Muscle layer of colon (tissue), 2 donors: Measurements from ENCODE around the gene SLIT3.
A peak's percentile ranks its signal among the peaks of the same experiment; 100 is the strongest.

ENCODE experiments used
- H3K27ac ChIP-seq: one replicate; pipeline ENCODE4 v1.7.0; 2013; ENCODE audit warnings: low read depth, mild to moderate bottlenecking, low read length, moderate library complexity
- H3K27me3 ChIP-seq, 2 donors: one replicate each; pipeline ENCODE4 v1.7.0; 2013; ENCODE audit warnings: low read length in 2 of 2, mild to moderate bottlenecking in 2 of 2; ENCODE audit not compliant: insufficient read depth in 2 of 2, control insufficient read depth in 1 of 2
- H3K36me3 ChIP-seq: one replicate; pipeline ENCODE4 v1.7.0; 2013; ENCODE audit warnings: mild to moderate bottlenecking, low read length; ENCODE audit not compliant: insufficient read depth
- H3K4me1 ChIP-seq: one replicate; pipeline ENCODE4 v1.7.0; 2013; ENCODE audit warnings: mild to moderate bottlenecking, low read length; ENCODE audit not compliant: insufficient read depth
- H3K4me3 ChIP-seq, 2 donors: one replicate each; pipeline ENCODE4 v1.7.0; 2013; ENCODE audit warnings: low read length in 2 of 2, low read depth in 1 of 2, mild to moderate bottlenecking in 1 of 2, moderate library complexity in 1 of 2
- H3K9ac ChIP-seq: one replicate; pipeline ENCODE4 v1.7.0; 2013; ENCODE audit warnings: low read length
- H3K9me3 ChIP-seq: one replicate; pipeline ENCODE4 v1.7.0; 2013; ENCODE audit warnings: mild to moderate bottlenecking, low read length
- donor health status: abdominal sarcoma.
- donor health status: Adenocarcinoma of cecum.

SLIT3 gene

DNA sequence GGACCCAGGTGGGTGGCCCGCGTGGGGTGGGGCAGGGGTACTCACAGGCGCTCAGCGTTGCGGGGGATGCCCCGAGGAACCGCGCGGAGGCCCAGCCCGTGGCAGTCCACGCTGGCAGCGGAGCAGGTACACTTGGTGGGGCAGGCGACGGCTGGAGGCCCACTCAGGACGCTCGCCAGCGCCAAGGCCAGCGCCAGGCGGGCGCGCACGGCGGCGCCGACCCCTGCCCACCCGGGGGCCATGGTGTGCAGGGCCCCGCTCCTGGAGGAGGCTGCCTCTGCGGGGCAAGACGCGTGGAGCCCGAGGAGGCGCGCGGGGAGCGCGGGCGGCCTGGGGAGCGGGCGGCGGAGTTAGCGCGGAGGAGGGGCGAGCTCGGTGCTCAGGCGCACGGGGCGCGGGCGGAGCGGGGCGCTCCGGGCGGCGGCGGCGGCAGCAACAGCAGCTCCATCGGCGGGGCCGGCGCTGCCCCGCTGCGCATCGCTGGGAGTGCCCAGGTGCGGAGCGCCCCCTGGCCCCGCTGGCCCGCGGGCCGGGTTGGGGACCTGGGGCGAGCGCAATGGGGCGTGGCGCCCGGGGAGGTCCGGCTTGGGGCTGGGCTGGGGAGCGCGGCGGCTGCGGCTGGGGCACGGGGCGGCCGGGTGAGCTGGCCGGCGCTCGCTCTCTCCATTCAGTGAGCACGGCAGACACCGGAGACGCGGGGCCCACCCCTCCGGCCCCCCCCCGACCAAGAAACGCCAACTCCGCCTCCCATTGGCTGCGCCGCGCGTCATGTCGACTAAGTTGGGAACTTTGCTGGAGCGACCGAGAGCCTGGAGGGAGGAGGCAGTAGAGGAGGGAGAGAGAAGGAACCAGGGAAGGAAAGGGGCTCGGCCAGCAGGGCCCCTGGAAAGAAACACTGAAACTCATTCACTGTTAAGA, at the start of gene SLIT3:
Gene SLIT3, minus strand, starts transcription at position 672 of the 918 bp plus-strand sequence. Its CDS starts 430 bp downstream, at position 242.
- Histone ChIP-seq H3K4me3 (peak within 1 kb of the TSS; percentile 45 to 65), H3K9me3 (no peaks in the 10 kb centered on the region), H3K4me1 (peaks cover 56% of the 10 kb centered on the region), H3K9ac (peak within 1 kb of the TSS; percentile 47), H3K27me3 (peaks cover 0 to 7% of the 10 kb centered on the region in 2 donors), H3K27ac (peak within 1 kb of the TSS; percentile 67), H3K36me3 (no peaks in the 10 kb centered on the region)

GRCh38 chr5:169350016-169350415, 49.1 kb upstream of the SLIT3 start:
- Histone ChIP-seq H3K4me3 (no peak overlapping the region), H3K36me3 (no peaks in the 10 kb centered on the region), H3K27ac (no peak overlapping the region), H3K9ac (no peak overlapping the region), H3K9me3 (no peaks in the 10 kb centered on the region), H3K27me3 (no peaks in the 10 kb centered on the region), H3K4me1 (no peaks in the 10 kb centered on the region)

DNA sequence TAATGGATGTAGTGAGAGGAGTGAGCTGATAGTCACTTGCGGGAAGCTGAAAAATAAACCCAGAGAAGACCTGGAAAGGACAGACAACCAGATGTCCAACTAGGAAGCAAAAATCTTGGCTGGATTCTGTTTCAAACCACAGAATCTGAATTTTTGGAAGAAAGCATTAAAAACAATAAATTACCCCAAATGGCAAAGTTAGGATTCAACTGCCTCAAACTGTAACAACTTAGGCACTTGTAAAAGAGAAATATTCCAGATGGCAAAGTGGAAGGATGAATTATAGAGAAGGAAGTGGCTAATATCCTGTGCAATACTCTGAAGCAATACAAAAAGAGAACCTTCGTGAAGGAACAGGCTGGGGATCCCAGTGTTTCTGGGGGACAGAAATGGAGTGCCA, 46.8 kb upstream of the SLIT3 start:
- H3K9ac ChIP-seq, result no peak overlapping the region
- H3K36me3 ChIP-seq, result no peaks in the 10 kb centered on the region
- H3K4me3 ChIP-seq, result no peak overlapping the region
- no peaks in the 10 kb centered on the region for H3K4me1 ChIP-seq
- no peaks in the 10 kb centered on the region for H3K27me3 ChIP-seq
- H3K27ac ChIP-seq, result no peak overlapping the region
- H3K9me3 ChIP-seq, result no peaks in the 10 kb centered on the region

DNA sequence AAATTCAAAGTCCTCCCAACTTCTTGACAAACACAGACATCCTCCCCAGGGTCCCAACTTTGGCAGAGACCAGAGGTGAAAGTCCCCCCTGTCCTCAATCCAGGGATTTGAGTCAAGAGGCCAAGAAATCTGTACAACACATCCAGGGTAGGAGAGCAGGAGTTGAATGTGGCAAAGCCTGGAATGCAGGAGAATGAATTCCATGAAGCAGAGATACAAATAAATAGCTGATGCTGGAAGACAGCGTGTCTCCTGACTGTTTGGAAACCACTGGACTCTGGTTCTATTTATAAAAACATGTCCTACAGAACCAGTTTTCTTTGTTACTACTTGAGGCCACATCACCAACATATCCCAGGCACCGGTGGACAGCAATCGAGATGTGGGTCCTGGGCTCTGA, 43.7 kb upstream of the SLIT3 start:
- Histone ChIP-seq H3K4me3 (no peak overlapping the region), H3K27me3 (no peaks in the 10 kb centered on the region), H3K9me3 (no peaks in the 10 kb centered on the region), H3K4me1 (no peaks in the 10 kb centered on the region), H3K9ac (no peak overlapping the region), H3K36me3 (no peaks in the 10 kb centered on the region), H3K27ac (no peak overlapping the region)

GRCh38 chr5:169343766-169344165, 42.8 kb upstream of the SLIT3 start:
- Histone ChIP-seq H3K4me1 (no peaks in the 10 kb centered on the region), H3K27ac (no peak overlapping the region), H3K4me3 (no peak overlapping the region), H3K9ac (no peak overlapping the region), H3K9me3 (no peaks in the 10 kb centered on the region), H3K36me3 (no peaks in the 10 kb centered on the region), H3K27me3 (no peaks in the 10 kb centered on the region)

GRCh38 chr5:169341556-169341955, 40.6 kb upstream of the SLIT3 start:
- no peak overlapping the region for H3K27ac ChIP-seq
- no peak overlapping the region for H3K9ac ChIP-seq
- H3K36me3 ChIP-seq, result no peaks in the 10 kb centered on the region
- H3K4me1 ChIP-seq, result no peaks in the 10 kb centered on the region
- no peak overlapping the region for H3K4me3 ChIP-seq
- no peaks in the 10 kb centered on the region for H3K27me3 ChIP-seq
- no peaks in the 10 kb centered on the region for H3K9me3 ChIP-seq

DNA sequence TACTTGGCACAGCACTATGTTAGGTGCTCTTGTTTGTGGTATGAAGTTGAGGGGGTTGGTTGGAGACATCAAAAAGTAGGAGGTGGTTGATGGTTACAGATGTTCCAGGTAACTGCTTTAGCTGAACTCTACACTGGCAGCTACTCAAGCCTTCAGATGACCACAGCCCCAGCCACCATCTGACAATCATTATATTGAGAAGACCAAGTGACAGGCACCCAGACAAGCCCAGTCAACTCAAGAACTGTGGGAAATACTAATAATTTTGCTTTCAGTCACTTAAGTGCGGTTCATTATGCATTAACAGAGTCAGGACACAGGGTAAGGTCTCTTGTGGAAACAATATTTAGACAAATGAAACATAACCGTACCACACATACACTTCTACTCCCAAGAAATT, 38.9 kb upstream of the SLIT3 start:
- no peak overlapping the region for H3K4me3 ChIP-seq
- no peaks in the 10 kb centered on the region for H3K4me1 ChIP-seq
- H3K36me3 ChIP-seq, result no peaks in the 10 kb centered on the region
- no peak overlapping the region for H3K9ac ChIP-seq
- no peaks in the 10 kb centered on the region for H3K27me3 ChIP-seq
- no peaks in the 10 kb centered on the region for H3K9me3 ChIP-seq
- no peak overlapping the region for H3K27ac ChIP-seq

GRCh38 chr5:169336242-169336641, 35.3 kb upstream of the SLIT3 start:
- Histone ChIP-seq H3K9ac (no peak overlapping the region), H3K27me3 (no peaks in the 10 kb centered on the region), H3K27ac (no peak overlapping the region), H3K36me3 (no peaks in the 10 kb centered on the region), H3K4me1 (no peaks in the 10 kb centered on the region), H3K4me3 (no peak overlapping the region), H3K9me3 (no peaks in the 10 kb centered on the region)

- no peaks in the 10 kb centered on the region for H3K27me3 ChIP-seq
- no peaks in the 10 kb centered on the region for H3K36me3 ChIP-seq
- no peaks in the 10 kb centered on the region for H3K4me1 ChIP-seq
- H3K27ac ChIP-seq, result no peak overlapping the region
- no peak overlapping the region for H3K9ac ChIP-seq
- H3K9me3 ChIP-seq, result no peaks in the 10 kb centered on the region
- no peak overlapping the region for H3K4me3 ChIP-seq
These were observed 34.9 kb upstream of the SLIT3 start for GRCh38 chr5:169335806-169336205.

DNA sequence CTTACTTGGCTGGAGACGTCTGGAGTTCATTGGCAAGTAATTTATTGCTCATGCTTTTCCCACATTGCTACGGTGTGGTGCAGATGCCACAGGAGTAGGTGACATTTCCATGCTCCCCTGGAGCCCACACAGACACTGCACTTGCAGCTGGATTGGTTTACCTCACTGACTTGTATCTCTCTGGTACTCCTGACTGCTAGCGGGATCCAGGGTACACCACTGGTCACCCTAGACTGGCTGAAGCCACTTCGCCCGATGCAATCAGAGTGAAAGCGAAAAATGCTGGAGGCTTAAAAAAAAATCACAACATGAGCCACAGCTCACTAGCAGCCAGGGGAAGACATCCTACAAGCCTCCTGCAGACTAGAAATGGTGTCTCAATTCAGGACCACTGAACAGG, 32.6 kb upstream of the SLIT3 start:
- Histone ChIP-seq H3K36me3 (no peaks in the 10 kb centered on the region), H3K27ac (no peak overlapping the region), H3K27me3 (no peaks in the 10 kb centered on the region), H3K9me3 (no peaks in the 10 kb centered on the region), H3K4me1 (no peaks in the 10 kb centered on the region), H3K4me3 (no peak overlapping the region), H3K9ac (no peak overlapping the region)

DNA sequence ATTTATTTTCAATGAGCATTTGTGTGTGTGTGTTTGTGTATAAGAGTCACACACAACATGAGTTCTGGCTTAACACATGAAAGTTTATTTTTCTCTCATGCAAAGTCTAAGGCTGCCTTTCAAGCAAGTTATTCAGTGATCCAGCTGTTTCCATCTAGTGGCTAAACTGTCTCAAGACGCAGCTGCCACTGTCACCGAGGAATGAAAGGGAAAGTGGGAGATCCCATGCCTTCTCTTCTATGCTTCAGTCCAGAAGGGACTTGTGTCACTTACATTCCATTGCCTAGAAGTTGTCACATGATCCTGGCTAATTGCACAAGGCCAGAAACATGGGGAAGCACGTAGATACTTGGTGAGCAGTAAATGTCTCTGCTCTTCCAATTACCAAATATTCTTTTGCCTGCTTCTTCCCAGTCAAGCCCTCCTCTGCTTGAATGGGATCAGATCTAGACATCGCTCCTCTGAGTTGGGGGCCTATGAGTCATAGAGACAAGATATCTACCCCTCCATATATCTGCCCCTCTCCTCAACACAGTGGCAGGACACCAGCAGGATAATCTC, 30.4 kb upstream of the SLIT3 start:
- no peaks in the 10 kb centered on the region for H3K4me1 ChIP-seq
- H3K27ac ChIP-seq, result no peak overlapping the region
- no peak overlapping the region for H3K9ac ChIP-seq
- no peaks in the 10 kb centered on the region for H3K9me3 ChIP-seq
- H3K4me3 ChIP-seq, result no peak overlapping the region
- no peaks in the 10 kb centered on the region for H3K36me3 ChIP-seq
- no peaks in the 10 kb centered on the region for H3K27me3 ChIP-seq

- Histone ChIP-seq H3K9me3 (no peaks in the 10 kb centered on the region), H3K36me3 (no peaks in the 10 kb centered on the region), H3K4me1 (no peaks in the 10 kb centered on the region), H3K9ac (no peak overlapping the region), H3K27ac (no peak overlapping the region), H3K27me3 (no peaks in the 10 kb centered on the region), H3K4me3 (no peak overlapping the region)
These were observed 27.5 kb upstream of the SLIT3 start for GRCh38 chr5:169328401-169328800.
